GM12875 (cell line): Measurements from ENCODE around the gene RLN3.

ENCODE experiments used
- H3K4me3 ChIP-seq: one replicate; pipeline ENCODE4 v1.5.1; 2011; ENCODE audit warnings: low read depth, low read length, control low read depth
- CTCF ChIP-seq: IDR thresholded peaks from 2 replicates; pipeline ENCODE4 v1.5.1; 2011; ENCODE audit warnings: low read depth, mild to moderate bottlenecking, control low read depth, inconsistent platforms, low read length, moderate library complexity, borderline replicate concordance; ENCODE audit not compliant: insufficient read depth

The RLN3 gene

GRCh38 chr19:14027856-14028450 is at the start of gene RLN3:
TSS of gene RLN3 (plus strand) at chr19:14028148. CDS start at chr19:14028205, 57 bp downstream.
- no peak within 1 kb of the TSS for H3K4me3 ChIP-seq
- TF ChIP-seq CTCF = no peak

- H3K4me3 ChIP-seq = no peak overlapping the region
- TF ChIP-seq CTCF = no peak
These were observed 49.4 kb upstream of the RLN3 start for GRCh38 chr19:13978351-13979243.

- TF ChIP-seq CTCF = no peak
- no peak overlapping the region for H3K4me3 ChIP-seq
These were observed 48.7 kb upstream of the RLN3 start for GRCh38 chr19:13979244-13979615.

- TF ChIP-seq CTCF = no peak
- H3K4me3 ChIP-seq = no peak overlapping the region
These were observed 48.3 kb upstream of the RLN3 start for GRCh38 chr19:13979686-13980085.

GRCh38 chr19:13980340-13980739 is 47.6 kb upstream of the RLN3 start:
- TF ChIP-seq CTCF = no peak
- H3K4me3 ChIP-seq = no peak overlapping the region

GRCh38 chr19:13981021-13981420 is 46.9 kb upstream of the RLN3 start:
- H3K4me3 ChIP-seq = no peak overlapping the region
- TF ChIP-seq CTCF = no peak

GRCh38 chr19:13981467-13981866 is 46.5 kb upstream of the RLN3 start:
- H3K4me3 ChIP-seq = no peak overlapping the region
- no peak for TF ChIP-seq CTCF
